HepG2 (cell line): Measurements from ENCODE around the gene NAT9. TPM values are rescaled to one million over a fixed set of nuclear protein-coding genes. Genes with fewer than 3 reads are reported as not detected.

ENCODE experiments used
- ATAD3A ChIP-seq: sonication (generic); formaldehyde crosslinking; IDR thresholded peaks from 2 replicates; pipeline ENCODE4 v1.4.0; 2020; ENCODE audit warnings: missing genetic modification reagents
- CREB1 ChIP-seq, 2 experiments: fragments of 450-650 bp in 1 of 2; IDR thresholded peaks; 2 replicates each; pipeline ENCODE4 v1.6.1; 2016 to 2017; ENCODE audit warnings: control low read depth in 1 of 2, mild to moderate bottlenecking in 1 of 2, missing compliant biosample characterization in 1 of 2, missing genetic modification characterization in 1 of 2
- HBP1 ChIP-seq: IDR thresholded peaks from 2 replicates; pipeline ENCODE4 v1.6.1; 2016; ENCODE audit warnings: low read depth, control low read depth
- ISX ChIP-seq: sonication (generic); formaldehyde crosslinking; conservative IDR thresholded peaks from 2 replicates; pipeline ENCODE4 v1.5.0; 2020; ENCODE audit warnings: missing genetic modification reagents
- JUNB ChIP-seq: sonication (generic); formaldehyde crosslinking; IDR thresholded peaks from 2 replicates; pipeline ENCODE4 v1.8.0; 2022; ENCODE audit warnings: missing genetic modification reagents, mild to moderate bottlenecking, borderline replicate concordance
- POLR2AphosphoS5 ChIP-seq: IDR thresholded peaks from 2 replicates; pipeline ENCODE4 v1.6.1; 2012; ENCODE audit warnings: low read depth, low read length
- SP2 ChIP-seq: sonication (generic); formaldehyde crosslinking; IDR thresholded peaks from 2 replicates; pipeline ENCODE4 v1.5.1; 2020; ENCODE audit warnings: mild to moderate bottlenecking, missing genetic modification reagents
- THAP9 ChIP-seq: sonication (generic); formaldehyde crosslinking; IDR thresholded peaks from 2 replicates; pipeline ENCODE4; 2020; ENCODE audit warnings: missing genetic modification reagents, mild to moderate bottlenecking, borderline replicate concordance
- XBP1 ChIP-seq: sonication (generic); formaldehyde crosslinking; IDR thresholded peaks from 2 replicates; pipeline ENCODE4 v1.5.0; 2020; ENCODE audit warnings: missing genetic modification reagents
- ZBTB20 ChIP-seq: sonication (generic); formaldehyde crosslinking; IDR thresholded peaks from 2 replicates; pipeline ENCODE4 v1.8.1; 2023; ENCODE audit warnings: missing genetic modification reagents, low read depth, mild to moderate bottlenecking, borderline replicate concordance
- ZNF136 ChIP-seq: sonication (generic); formaldehyde crosslinking; IDR thresholded peaks from 2 replicates; pipeline ENCODE4 v1.8.1; 2022; ENCODE audit warnings: low read depth, mild to moderate bottlenecking, moderate library complexity, missing genetic modification reagents
- ZNF138 ChIP-seq: sonication (generic); formaldehyde crosslinking; IDR thresholded peaks from 2 replicates; pipeline ENCODE4 v1.5.0; 2020; ENCODE audit warnings: mild to moderate bottlenecking, low read depth, missing genetic modification reagents
- ZNF446 ChIP-seq: sonication (generic); formaldehyde crosslinking; IDR thresholded peaks from 2 replicates; pipeline ENCODE4 v1.5.0; 2020; ENCODE audit warnings: mild to moderate bottlenecking, missing genetic modification reagents
- ZNF564 ChIP-seq: sonication (generic); formaldehyde crosslinking; IDR thresholded peaks from 2 replicates; pipeline ENCODE4 v1.8.1; 2023; ENCODE audit warnings: mild to moderate bottlenecking, missing genetic modification reagents
- ZNF598 ChIP-seq: sonication (generic); formaldehyde crosslinking; IDR thresholded peaks from 2 replicates; pipeline ENCODE4 v1.5.1; 2020; ENCODE audit warnings: mild to moderate bottlenecking, missing genetic modification reagents, borderline replicate concordance
- ZNF674 ChIP-seq: sonication (generic); formaldehyde crosslinking; IDR thresholded peaks from 2 replicates; pipeline ENCODE4 v1.5.0; 2020; ENCODE audit warnings: low read depth, mild to moderate bottlenecking, missing genetic modification reagents
- polyA plus RNA-seq, 8 experiments: library from polyadenylated mRNA; depleted of rRNA in 3 of 8; stranded (reverse) in 7 of 8; unstranded in 1 of 8; fragments of >200 nt; fragmentation: Illumina TruSeq in 4 of 8; extraction: Trizol in 4 of 8; gene quantifications; 2 replicates each; pipeline versions ENCODE4 v1.2.1 to v1.2.3, GENCODE V29; 2011 to 2016; ENCODE audit warnings: low read depth in 4 of 8, missing spikeins in 1 of 8, mixed read lengths in 1 of 8; ENCODE audit not compliant: insufficient read depth in 1 of 8
- total RNA-seq, 5 experiments: library from RNA; depleted of rRNA; stranded (reverse); fragments of >200 nt; fragmentation: Illumina TruSeq; extraction: Trizol; gene quantifications; 2 replicates each; pipeline ENCODE4 v1.2.3, GENCODE V29; 2016; ENCODE audit warnings: low read depth in 1 of 5
- TF ChIP-seq, protein P1 (sequence below): sonication (generic); formaldehyde crosslinking; IDR thresholded peaks from 2 replicates; pipeline ENCODE4 v1.5.0; 2020; ENCODE audit warnings: mild to moderate bottlenecking, missing genetic modification reagents
- TF ChIP-seq, protein P2 (sequence below): sonication (generic); formaldehyde crosslinking; IDR thresholded peaks from 2 replicates; pipeline ENCODE4 v1.8.0; 2022; ENCODE audit warnings: missing genetic modification reagents, mild to moderate bottlenecking, borderline replicate concordance

The NAT9 gene
- total and polyA plus RNA-seq, 2 of the 13 experiments (the other 11 are each of a cell fraction or from before 2014, with no cell fraction given): 39.7 to 44.2 TPM

GRCh38 chr17:74737299-74738050, 38.7 kb downstream of the NAT9 start (continued):
- no peak for TF ChIP-seq CREB1 (IDR thresholded peaks at IDR 0.05)
- no peak for TF ChIP-seq CREB1 (CRISPR knock-in tag; IDR thresholded peaks at IDR 0.05)
- TF ChIP-seq SP2 (CRISPR knock-in tag): no peak
- 0 out of 2 replicates have a peak, but pooled peaks have one; percentile 12 for TF ChIP-seq THAP9
- no peak for TF ChIP-seq ZNF138 (CRISPR knock-in tag)
- no peak for TF ChIP-seq ZNF136 (CRISPR knock-in tag)
- TF ChIP-seq HBP1: 0 out of 2 replicates have a peak, but pooled peaks have one; percentile 10
- no peak for TF ChIP-seq ATAD3A (CRISPR knock-in tag)
- TF ChIP-seq, protein P1, sequence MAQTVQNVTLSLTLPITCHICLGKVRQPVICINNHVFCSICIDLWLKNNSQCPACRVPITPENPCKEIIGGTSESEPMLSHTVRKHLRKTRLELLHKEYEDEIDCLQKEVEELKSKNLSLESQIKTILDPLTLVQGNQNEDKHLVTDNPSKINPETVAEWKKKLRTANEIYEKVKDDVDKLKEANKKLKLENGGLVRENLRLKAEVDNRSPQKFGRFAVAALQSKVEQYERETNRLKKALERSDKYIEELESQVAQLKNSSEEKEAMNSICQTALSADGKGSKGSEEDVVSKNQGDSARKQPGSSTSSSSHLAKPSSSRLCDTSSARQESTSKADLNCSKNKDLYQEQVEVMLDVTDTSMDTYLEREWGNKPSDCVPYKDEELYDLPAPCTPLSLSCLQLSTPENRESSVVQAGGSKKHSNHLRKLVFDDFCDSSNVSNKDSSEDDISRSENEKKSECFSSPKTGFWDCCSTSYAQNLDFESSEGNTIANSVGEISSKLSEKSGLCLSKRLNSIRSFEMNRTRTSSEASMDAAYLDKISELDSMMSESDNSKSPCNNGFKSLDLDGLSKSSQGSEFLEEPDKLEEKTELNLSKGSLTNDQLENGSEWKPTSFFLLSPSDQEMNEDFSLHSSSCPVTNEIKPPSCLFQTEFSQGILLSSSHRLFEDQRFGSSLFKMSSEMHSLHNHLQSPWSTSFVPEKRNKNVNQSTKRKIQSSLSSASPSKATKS: no peak
- TF ChIP-seq ZNF598 (CRISPR knock-in tag): 0 out of 2 replicates have a peak, but pooled peaks have one; percentile 6
- TF ChIP-seq ZBTB20 (CRISPR knock-in tag): no peak
- no peak for TF ChIP-seq ZNF674 (CRISPR knock-in tag)
- peak; percentile 62; the same call in 1 of the 2 replicates for TF ChIP-seq ZNF446 (CRISPR knock-in tag)
- TF ChIP-seq POLR2AphosphoS5: no peak
- no peak; the same call in 1 of the 2 replicates for TF ChIP-seq ZNF564
- TF ChIP-seq JUNB: no peak
- TF ChIP-seq, protein P2, sequence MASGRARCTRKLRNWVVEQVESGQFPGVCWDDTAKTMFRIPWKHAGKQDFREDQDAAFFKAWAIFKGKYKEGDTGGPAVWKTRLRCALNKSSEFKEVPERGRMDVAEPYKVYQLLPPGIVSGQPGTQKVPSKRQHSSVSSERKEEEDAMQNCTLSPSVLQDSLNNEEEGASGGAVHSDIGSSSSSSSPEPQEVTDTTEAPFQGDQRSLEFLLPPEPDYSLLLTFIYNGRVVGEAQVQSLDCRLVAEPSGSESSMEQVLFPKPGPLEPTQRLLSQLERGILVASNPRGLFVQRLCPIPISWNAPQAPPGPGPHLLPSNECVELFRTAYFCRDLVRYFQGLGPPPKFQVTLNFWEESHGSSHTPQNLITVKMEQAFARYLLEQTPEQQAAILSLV (CRISPR knock-in tag): no peak
- no peak for TF ChIP-seq XBP1 (CRISPR knock-in tag)
- no peak for TF ChIP-seq ISX (CRISPR knock-in tag)
